ENCODE results near the gene CD244. TPM values are rescaled to one million over a fixed set of nuclear protein-coding genes. Genes with fewer than 3 reads are reported as not detected.

CD244 gene, protein sequence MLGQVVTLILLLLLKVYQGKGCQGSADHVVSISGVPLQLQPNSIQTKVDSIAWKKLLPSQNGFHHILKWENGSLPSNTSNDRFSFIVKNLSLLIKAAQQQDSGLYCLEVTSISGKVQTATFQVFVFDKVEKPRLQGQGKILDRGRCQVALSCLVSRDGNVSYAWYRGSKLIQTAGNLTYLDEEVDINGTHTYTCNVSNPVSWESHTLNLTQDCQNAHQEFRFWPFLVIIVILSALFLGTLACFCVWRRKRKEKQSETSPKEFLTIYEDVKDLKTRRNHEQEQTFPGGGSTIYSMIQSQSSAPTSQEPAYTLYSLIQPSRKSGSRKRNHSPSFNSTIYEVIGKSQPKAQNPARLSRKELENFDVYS
- polyA plus RNA-seq (2011; rRNA removed) (0.03 and 0.08 TPM in 2 replicates), polyA plus RNA-seq (2017; fragmentation: RNase III; extraction: RNeasy Plus Mini Kit Qiagen cat#74134 plus additional on column Dnase treatment) (not detected in 3 replicates), polyA minus RNA-seq (2011; rRNA and poly(A)+ RNA removed) (not detected in 2 replicates)
- not detected in 2 replicates for polyA plus RNA-seq (2012; cell fraction: cytosol; rRNA removed)
- polyA plus RNA-seq (2012; cell fraction: nucleus; rRNA removed) = not detected in 2 replicates

DNA sequence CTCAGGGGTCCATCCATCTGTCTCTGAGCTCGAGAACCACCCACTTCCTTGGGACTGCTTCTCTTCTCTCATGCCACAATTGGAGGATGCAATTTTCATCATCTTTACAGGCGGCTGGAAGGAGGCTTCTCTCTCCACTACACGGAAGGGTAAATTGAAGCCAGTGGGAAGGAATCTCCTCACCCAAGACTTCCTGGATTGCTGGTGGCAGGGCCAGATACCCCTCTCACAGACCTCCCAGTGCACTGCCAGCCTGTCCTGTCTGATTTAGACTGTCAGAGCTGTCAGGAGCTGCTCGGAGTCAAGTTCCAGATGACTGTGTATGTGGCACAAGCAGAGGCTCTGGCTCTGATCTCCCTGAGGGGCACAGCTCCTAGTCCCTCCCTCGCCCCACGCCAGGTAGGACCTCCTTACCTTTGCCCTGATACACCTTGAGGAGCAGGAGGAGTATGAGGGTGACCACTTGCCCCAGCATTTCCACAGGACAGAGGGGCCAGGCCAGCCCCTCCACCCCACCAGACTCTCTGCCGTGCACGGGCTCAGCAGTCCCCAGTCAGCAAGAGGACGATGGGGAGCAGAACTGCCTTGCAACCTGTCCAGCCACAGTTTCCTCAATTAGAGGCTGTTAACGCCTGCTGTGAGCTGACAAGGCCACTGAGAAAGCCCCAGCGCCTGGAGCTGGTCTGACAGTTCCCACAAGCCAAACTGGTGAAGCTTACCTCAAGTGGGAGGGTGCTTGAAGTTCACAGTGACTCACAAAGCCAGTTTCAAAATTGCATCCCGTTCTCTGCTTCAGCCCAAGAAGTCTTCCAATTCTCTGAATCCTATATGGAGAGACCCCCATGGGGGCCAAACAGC, at the start of gene CD244:
Gene CD244 (minus strand): TSS at position 685 of the 858 bp plus-strand sequence. CDS start 210 bp downstream, at position 475.
- no peak within 1 kb of the TSS for H3K4me3 ChIP-seq
- 52% methylated on average over 7 of the region's 12 CpGs for WGBS (ENCODE audit: missing lambda C conversion rate)
- ATAC-seq (peak; percentile 37 to 40; a peak in 4 of 6 replicates), DNase-seq (ENCODE audit: low read depth in 1 of 2, low spot score in 1 of 2) (no peak), FAIRE-seq (no peak)
- no peak within 1 kb of the TSS for H3K4me2 ChIP-seq
- H3K4me1 ChIP-seq = peaks cover 17% of the 10 kb centered on the region
- no peak within 1 kb of the TSS for H3K27ac ChIP-seq
- no peaks in the 10 kb centered on the region for H3K9me3 ChIP-seq
- no peak for TF ChIP-seq FOXS1 (CRISPR knock-in tag; IDR thresholded peaks at IDR 0.05)
- TF ChIP-seq MAFK (IDR thresholded peaks at IDR 0.05; ENCODE audit: partially characterized antibody) = no peak
- TF ChIP-seq JUNB (IDR thresholded peaks at IDR 0.05) = no peak
- no peak for TF ChIP-seq BHLHE40 (IDR thresholded peaks at IDR 0.05; ENCODE audit: low read depth, low read length)
- no peak for TF ChIP-seq SREBF2 (IDR thresholded peaks at IDR 0.05)
- no peak for TF ChIP-seq NFE2L2 (conservative IDR thresholded peaks at IDR 0.05; ENCODE audit: low read length)
- TF ChIP-seq POLR2A (IDR thresholded peaks at IDR 0.05; ENCODE audit: low read length) = no peak
- no peak for TF ChIP-seq GATA3 (IDR thresholded peaks at IDR 0.05; ENCODE audit: borderline replicate concordance)
- no peak for TF ChIP-seq HDAC2 (IDR thresholded peaks at IDR 0.05)
- no peak for TF ChIP-seq RFX5 (IDR thresholded peaks at IDR 0.05)
- no peak for TF ChIP-seq MAZ (IDR thresholded peaks at IDR 0.05; ENCODE audit: borderline replicate concordance, low read depth, low read length)
- TF ChIP-seq, protein P1, sequence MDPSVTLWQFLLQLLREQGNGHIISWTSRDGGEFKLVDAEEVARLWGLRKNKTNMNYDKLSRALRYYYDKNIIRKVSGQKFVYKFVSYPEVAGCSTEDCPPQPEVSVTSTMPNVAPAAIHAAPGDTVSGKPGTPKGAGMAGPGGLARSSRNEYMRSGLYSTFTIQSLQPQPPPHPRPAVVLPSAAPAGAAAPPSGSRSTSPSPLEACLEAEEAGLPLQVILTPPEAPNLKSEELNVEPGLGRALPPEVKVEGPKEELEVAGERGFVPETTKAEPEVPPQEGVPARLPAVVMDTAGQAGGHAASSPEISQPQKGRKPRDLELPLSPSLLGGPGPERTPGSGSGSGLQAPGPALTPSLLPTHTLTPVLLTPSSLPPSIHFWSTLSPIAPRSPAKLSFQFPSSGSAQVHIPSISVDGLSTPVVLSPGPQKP (IDR thresholded peaks at IDR 0.05; ENCODE audit: low read depth, low read length) = no peak
- TF ChIP-seq, protein P2, sequence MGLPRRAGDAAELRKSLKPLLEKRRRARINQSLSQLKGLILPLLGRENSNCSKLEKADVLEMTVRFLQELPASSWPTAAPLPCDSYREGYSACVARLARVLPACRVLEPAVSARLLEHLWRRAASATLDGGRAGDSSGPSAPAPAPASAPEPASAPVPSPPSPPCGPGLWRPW (IDR thresholded peaks at IDR 0.05) = no peak
- no peak for TF ChIP-seq ZSCAN20 (CRISPR knock-in tag; IDR thresholded peaks at IDR 0.05)
- no peak for TF ChIP-seq HOXB13 (CRISPR knock-in tag; IDR thresholded peaks at IDR 0.05; ENCODE audit: low read depth)
- no peak for TF ChIP-seq EHF (CRISPR knock-in tag; IDR thresholded peaks at IDR 0.05)
- TF ChIP-seq, protein P3, sequence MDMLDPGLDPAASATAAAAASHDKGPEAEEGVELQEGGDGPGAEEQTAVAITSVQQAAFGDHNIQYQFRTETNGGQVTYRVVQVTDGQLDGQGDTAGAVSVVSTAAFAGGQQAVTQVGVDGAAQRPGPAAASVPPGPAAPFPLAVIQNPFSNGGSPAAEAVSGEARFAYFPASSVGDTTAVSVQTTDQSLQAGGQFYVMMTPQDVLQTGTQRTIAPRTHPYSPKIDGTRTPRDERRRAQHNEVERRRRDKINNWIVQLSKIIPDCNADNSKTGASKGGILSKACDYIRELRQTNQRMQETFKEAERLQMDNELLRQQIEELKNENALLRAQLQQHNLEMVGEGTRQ (IDR thresholded peaks at IDR 0.05) = no peak
- TF ChIP-seq, protein P4, sequence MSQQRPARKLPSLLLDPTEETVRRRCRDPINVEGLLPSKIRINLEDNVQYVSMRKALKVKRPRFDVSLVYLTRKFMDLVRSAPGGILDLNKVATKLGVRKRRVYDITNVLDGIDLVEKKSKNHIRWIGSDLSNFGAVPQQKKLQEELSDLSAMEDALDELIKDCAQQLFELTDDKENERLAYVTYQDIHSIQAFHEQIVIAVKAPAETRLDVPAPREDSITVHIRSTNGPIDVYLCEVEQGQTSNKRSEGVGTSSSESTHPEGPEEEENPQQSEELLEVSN (IDR thresholded peaks at IDR 0.05; ENCODE audit: borderline replicate concordance, low read depth) = no peak
- no peak for TF ChIP-seq RAD21 (conservative IDR thresholded peaks at IDR 0.05 in 1 of 2, IDR thresholded peaks at IDR 0.05 in 1 of 2)
- no peak for TF ChIP-seq TFCP2L1 (CRISPR knock-in tag; IDR thresholded peaks at IDR 0.05)
- POLR2A ChIA-PET = no interaction called here
- CTCF ChIA-PET = no interaction called here

DNA sequence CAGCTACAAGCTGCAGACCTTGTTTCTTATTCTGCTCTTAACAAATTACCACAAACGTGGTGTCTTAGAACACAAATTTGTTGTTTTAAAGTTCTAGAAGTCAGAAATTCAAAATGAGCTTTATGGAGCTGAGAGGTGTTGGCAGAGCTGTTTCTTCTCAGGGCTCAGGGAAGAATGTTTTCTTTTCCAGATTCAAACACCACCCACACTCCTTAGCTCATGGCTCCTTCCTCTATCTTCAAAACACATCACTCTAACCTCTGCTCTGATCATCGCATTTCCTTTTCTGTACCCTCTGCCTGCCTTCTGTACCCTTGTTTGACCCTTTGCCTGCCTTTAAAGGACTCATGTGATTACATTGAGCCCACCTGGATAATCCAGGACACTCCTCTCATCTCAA, 49.2 kb upstream of the CD244 start:
- H3K4me1 ChIP-seq = no peaks in the 10 kb centered on the region
- 37% methylated on average over 2 of the region's 2 CpGs for WGBS (ENCODE audit: missing lambda C conversion rate)
- no peak overlapping the region for H3K4me3 ChIP-seq
- no peak for ATAC-seq
- H3K9me3 ChIP-seq = no peaks in the 10 kb centered on the region
- ChIA-PET POLR2A (no interaction called here), CTCF (interaction anchor here (0.6 kb wide), 1 partner anchor 37 kb away, joined by 3 read pairs; no protein-coding TSS in a partner anchor)
- no peak overlapping the region for H3K4me2 ChIP-seq
- H3K27ac ChIP-seq = no peak overlapping the region
- FAIRE-seq = no peak
- DNase-seq (ENCODE audit: low read depth in 1 of 2, low spot score in 1 of 2) = no peak
- TF ChIP-seq KDM5A (IDR thresholded peaks at IDR 0.05) (no peak), SMC3 (IDR thresholded peaks at IDR 0.05) (no peak), BHLHE40 (IDR thresholded peaks at IDR 0.05; ENCODE audit: low read depth, low read length) (no peak), EP300 (IDR thresholded peaks at IDR 0.05) (no peak), FOXS1 (CRISPR knock-in tag; IDR thresholded peaks at IDR 0.05) (no peak), HOXA7 (CRISPR knock-in tag; IDR thresholded peaks at IDR 0.05) (no peak), HDAC2 (IDR thresholded peaks at IDR 0.05) (no peak), RFX5 (IDR thresholded peaks at IDR 0.05) (no peak), MYC (IDR thresholded peaks at IDR 0.05; ENCODE audit: borderline replicate concordance, low read length) (no peak), CBX8 (IDR thresholded peaks at IDR 0.05) (no peak), CEBPB (IDR thresholded peaks at IDR 0.05) (no peak), TFCP2L1 (CRISPR knock-in tag; IDR thresholded peaks at IDR 0.05) (no peak), POLR2A (IDR thresholded peaks at IDR 0.05; ENCODE audit: low read length) (no peak), HOXB5 (CRISPR knock-in tag; IDR thresholded peaks at IDR 0.05) (no peak), EHF (CRISPR knock-in tag; IDR thresholded peaks at IDR 0.05) (no peak)
- TF ChIP-seq, protein P5, sequence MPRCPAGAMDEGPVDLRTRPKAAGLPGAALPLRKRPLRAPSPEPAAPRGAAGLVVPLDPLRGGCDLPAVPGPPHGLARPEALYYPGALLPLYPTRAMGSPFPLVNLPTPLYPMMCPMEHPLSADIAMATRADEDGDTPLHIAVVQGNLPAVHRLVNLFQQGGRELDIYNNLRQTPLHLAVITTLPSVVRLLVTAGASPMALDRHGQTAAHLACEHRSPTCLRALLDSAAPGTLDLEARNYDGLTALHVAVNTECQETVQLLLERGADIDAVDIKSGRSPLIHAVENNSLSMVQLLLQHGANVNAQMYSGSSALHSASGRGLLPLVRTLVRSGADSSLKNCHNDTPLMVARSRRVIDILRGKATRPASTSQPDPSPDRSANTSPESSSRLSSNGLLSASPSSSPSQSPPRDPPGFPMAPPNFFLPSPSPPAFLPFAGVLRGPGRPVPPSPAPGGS (IDR thresholded peaks at IDR 0.05) = no peak
- TF ChIP-seq, protein P6, sequence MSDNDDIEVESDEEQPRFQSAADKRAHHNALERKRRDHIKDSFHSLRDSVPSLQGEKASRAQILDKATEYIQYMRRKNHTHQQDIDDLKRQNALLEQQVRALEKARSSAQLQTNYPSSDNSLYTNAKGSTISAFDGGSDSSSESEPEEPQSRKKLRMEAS (IDR thresholded peaks at IDR 0.05) = no peak
